Sigmoid colon (tissue), 4 donors: Measurements from ENCODE around the gene ARL13B.

Experiments used
- EP300 ChIP-seq, 4 donors: sonication (generic); formaldehyde crosslinking; IDR thresholded peaks; one replicate each; pipeline ENCODE4 v1.6.1; 2017; ENCODE audit warnings: antibody characterized with exemption in 4 of 4
- TF ChIP-seq, protein P1 (sequence below), 4 experiments: fragments of 450-650 bp in 3 of 4; fragments of 200-600 bp in 1 of 4; IDR thresholded peaks; one replicate each; pipeline ENCODE4 v1.5.1; 2016 to 2019; ENCODE audit warnings: antibody characterized with exemption in 4 of 4, mild to moderate bottlenecking in 3 of 4, moderate library complexity in 2 of 4

DNA sequence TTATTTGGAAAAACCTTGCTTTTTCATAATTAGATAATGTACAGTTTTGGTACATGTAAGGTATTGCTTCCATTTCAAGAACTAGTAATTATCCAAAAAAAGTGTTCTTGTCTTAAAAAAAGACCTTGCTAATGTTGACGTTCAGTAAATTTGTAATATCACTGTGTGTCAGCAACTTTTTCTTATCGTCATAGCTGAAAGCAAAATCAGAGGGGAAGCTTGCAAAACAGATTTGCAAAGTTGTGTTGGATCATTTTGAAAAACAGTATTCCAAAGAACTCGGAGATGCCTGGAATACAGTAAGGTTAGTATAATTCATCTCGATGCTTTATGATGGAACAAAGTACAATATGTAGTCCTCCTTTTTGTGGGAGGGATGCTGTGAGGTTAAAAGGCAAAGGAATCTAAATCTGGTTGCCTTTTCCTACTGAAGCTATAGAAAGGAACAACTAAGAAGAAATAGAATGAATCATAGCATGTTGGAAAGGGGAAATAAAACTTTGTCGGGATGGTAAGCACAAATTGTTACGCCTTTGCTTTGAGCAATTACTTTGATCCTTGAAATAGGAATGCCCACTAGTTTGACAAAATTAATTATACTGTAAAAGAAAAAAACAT is 84.4 kb downstream of the ARL13B start:
- TF ChIP-seq EP300 (IDR thresholded peaks at IDR 0.05): no peak
- TF ChIP-seq, protein P1, sequence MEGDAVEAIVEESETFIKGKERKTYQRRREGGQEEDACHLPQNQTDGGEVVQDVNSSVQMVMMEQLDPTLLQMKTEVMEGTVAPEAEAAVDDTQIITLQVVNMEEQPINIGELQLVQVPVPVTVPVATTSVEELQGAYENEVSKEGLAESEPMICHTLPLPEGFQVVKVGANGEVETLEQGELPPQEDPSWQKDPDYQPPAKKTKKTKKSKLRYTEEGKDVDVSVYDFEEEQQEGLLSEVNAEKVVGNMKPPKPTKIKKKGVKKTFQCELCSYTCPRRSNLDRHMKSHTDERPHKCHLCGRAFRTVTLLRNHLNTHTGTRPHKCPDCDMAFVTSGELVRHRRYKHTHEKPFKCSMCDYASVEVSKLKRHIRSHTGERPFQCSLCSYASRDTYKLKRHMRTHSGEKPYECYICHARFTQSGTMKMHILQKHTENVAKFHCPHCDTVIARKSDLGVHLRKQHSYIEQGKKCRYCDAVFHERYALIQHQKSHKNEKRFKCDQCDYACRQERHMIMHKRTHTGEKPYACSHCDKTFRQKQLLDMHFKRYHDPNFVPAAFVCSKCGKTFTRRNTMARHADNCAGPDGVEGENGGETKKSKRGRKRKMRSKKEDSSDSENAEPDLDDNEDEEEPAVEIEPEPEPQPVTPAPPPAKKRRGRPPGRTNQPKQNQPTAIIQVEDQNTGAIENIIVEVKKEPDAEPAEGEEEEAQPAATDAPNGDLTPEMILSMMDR (IDR thresholded peaks at IDR 0.05): no peak
